Activated CD4-positive, alpha-beta memory T cell treated with anti-CD3 and anti-CD28 coated beads for 36 hours (primary cell): ENCODE results near the gene EDRF1. TPM values are rescaled to one million over a fixed set of nuclear protein-coding genes. Genes with fewer than 3 reads are reported as not detected.

ENCODE experiments used
- CTCF ChIA-PET: fragments of 350-600 bp; sonication (Branson Sonifier 250); formaldehyde crosslinking; loops from one replicate; lab custom pipeline; 2021; ENCODE audit warnings: antibody characterized with exemption, inconsistent platforms; lab: Charles Lee
- POLR2A ChIA-PET: fragments of 350-600 bp; sonication (Branson Sonifier 250); formaldehyde crosslinking; loops from one replicate; lab custom pipeline; 2021; ENCODE audit warnings: antibody characterized with exemption; lab: Charles Lee
- DNase-seq: peaks from one replicate; pipeline ENCODE4 v3.0.0-alpha.2; 2020
- H3K27ac Mint-ChIP-seq: one replicate; pipeline ENCODE4 v1.8.0; 2021; ENCODE audit warnings: mixed read lengths
- H3K27me3 Mint-ChIP-seq: one replicate; pipeline ENCODE4 v1.8.0; 2021; ENCODE audit warnings: mixed read lengths
- H3K36me3 Mint-ChIP-seq: one replicate; pipeline ENCODE4 v1.8.0; 2021; ENCODE audit warnings: mixed read lengths
- H3K4me1 Mint-ChIP-seq: one replicate; pipeline ENCODE4 v1.8.0; 2021; ENCODE audit warnings: low read depth, mixed read lengths
- H3K4me3 Mint-ChIP-seq: one replicate; pipeline ENCODE4 v1.8.0; 2021; ENCODE audit warnings: mild to moderate bottlenecking, mixed read lengths
- H3K9me3 Mint-ChIP-seq: one replicate; pipeline ENCODE4 v1.8.0; 2021; ENCODE audit warnings: mixed read lengths
- intact Hi-C: fragments of 100-400 bp; cut with micrococcal nuclease; formaldehyde crosslinking; loops from one replicate; pipeline ENCODE4 v1.15.1; 2023
- total RNA-seq, 2 experiments: library from RNA; stranded (reverse); gene quantifications; one replicate each; pipeline ENCODE4 v1.2.3, GENCODE V29; 2021

The EDRF1 gene
- total RNA-seq, 2 experiments from 2014 or later = 23.0 to 27.7 TPM

DNA sequence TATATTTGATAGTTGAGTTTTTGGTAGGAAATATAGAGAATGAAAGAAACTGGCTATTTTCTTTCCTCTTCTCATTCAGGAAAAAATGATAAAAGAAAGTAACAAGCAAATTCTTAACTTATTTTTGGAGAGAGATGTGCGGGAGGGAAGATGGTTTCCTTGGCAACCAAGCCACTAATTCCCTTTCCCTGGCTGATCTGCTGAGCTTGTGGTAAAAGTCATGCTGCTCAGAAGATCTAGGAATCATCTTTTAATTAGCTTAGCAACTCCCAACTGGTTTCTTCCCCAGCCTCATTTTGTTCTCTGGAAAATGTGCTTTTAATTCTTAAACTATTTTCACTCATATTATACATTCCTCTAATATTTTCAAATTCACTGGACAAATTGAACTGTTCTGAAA, 91.7 kb downstream of the EDRF1 start:
- CTCF ChIA-PET = no interaction called here
- DNase-seq = no peak
- Mint-ChIP-seq H3K4me1 (no peaks in the 10 kb centered on the region), H3K4me3 (no peak overlapping the region), H3K9me3 (no peaks in the 10 kb centered on the region), H3K27me3 (no peaks in the 10 kb centered on the region), H3K36me3 (peaks cover 48% of the 10 kb centered on the region), H3K27ac (no peak overlapping the region)
- intact Hi-C loops = no loop called here
- POLR2A ChIA-PET = interaction anchor here (1.1 kb wide), 1 partner anchor 11 kb away, joined by 3 read pairs; the partner anchor contains the start of gene UROS

DNA sequence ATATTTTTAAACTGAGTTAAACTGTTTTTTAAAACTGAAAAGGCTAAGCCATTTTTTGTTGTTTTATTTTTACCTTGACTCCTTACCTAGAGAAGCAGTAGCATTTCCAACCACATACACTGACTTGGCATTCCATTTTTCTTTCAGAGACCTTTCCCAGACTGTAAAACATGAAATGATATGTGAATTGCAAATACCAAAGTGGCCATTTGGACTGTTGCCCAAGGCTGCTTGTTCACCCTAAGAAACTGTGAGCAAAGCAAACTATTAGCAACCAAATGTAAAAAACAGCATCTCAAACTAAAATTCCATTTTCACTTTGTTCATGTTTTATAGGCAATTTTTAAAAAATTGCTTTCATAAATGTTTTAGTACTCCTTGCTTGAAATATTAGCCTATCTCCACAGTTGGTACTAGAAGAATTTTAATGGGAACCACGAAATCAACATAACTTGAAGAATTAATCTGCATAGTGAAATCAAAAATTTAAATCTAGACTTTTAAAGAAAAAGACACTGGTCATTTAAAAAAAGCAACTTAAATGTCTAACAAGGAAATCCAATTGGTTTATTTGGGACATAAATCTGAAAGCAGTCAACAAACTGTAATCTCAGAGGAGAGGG, 92.7 kb downstream of the EDRF1 start:
- no peaks in the 10 kb centered on the region for H3K27me3 Mint-ChIP-seq
- H3K9me3 Mint-ChIP-seq = no peaks in the 10 kb centered on the region
- H3K4me3 Mint-ChIP-seq = no peak overlapping the region
- peaks cover 42% of the 10 kb centered on the region for H3K36me3 Mint-ChIP-seq
- H3K4me1 Mint-ChIP-seq = no peaks in the 10 kb centered on the region
- ChIA-PET CTCF (no interaction called here), POLR2A (no interaction called here)
- DNase-seq = no peak
- no peak overlapping the region for H3K27ac Mint-ChIP-seq
- intact Hi-C loops = no loop called here

Other genes starting within 250 kb of the EDRF1 start
- gene TEX36, start 36.5 kb upstream of the EDRF1 start, total RNA-seq = not detected
- not detected for gene MMP21, start 56.1 kb downstream of the EDRF1 start, total RNA-seq
- 10 to 100 TPM; 35.0 to 38.3 TPM for gene UROS, start 103.5 kb downstream of the EDRF1 start, total RNA-seq
- gene BCCIP, start 103.8 kb downstream of the EDRF1 start, total RNA-seq = 100 to 1,000 TPM in 1 of 2 experiments, 10 to 100 TPM in 1; 96.3 to 100 TPM
- gene DHX32, start 161.6 kb downstream of the EDRF1 start, total RNA-seq = 10 to 100 TPM; 16.3 to 18.6 TPM
- gene FANK1, start 176.9 kb downstream of the EDRF1 start, total RNA-seq = under 1 TPM; 0.46 to 0.50 TPM